ENCODE measurements around the gene LDB2. TPM values are rescaled to one million over a fixed set of nuclear protein-coding genes. Genes with fewer than 3 reads are reported as not detected.

Gene LDB2
- total RNA-seq, 1 experiment from 2014 or later = not detected

- intact Hi-C loops (cut with micrococcal nuclease; ENCODE audit: unreplicated experiment) = no loop called here
- Mint-ChIP-seq H3K4me1 (ENCODE audit: low read depth, unreplicated experiment) (no peaks in the 10 kb centered on the region), H3K9me3 (ENCODE audit: low read depth, unreplicated experiment) (no peaks in the 10 kb centered on the region), H3K4me3 (ENCODE audit: low read depth, unreplicated experiment) (no peak overlapping the region), H3K36me3 (ENCODE audit: insufficient read depth, unreplicated experiment) (no peaks in the 10 kb centered on the region), H3K27ac (ENCODE audit: unreplicated experiment) (no peak overlapping the region), H3K27me3 (ENCODE audit: unreplicated experiment) (no peaks in the 10 kb centered on the region)
- TF ChIP-seq CTCF (IDR thresholded peaks at IDR 0.05; ENCODE audit: unreplicated experiment) = no peak
- CTCF ChIA-PET = no interaction called here
- no peak for DNase-seq
- no TSS peak for BruUV-seq (replicated peaks)
These were observed 89.4 kb downstream of the LDB2 start for GRCh38 chr4:16809064-16809463.

- DNase-seq = no peak
- TF ChIP-seq CTCF (IDR thresholded peaks at IDR 0.05; ENCODE audit: unreplicated experiment) = no peak
- H3K27ac Mint-ChIP-seq (ENCODE audit: unreplicated experiment) = no peak overlapping the region
- BruUV-seq (replicated peaks) = no TSS peak
- H3K27me3 Mint-ChIP-seq (ENCODE audit: unreplicated experiment) = no peaks in the 10 kb centered on the region
- CTCF ChIA-PET = interaction anchor here (0.6 kb wide), 1 partner anchor 1920 kb away, joined by 4 read pairs; no protein-coding TSS in a partner anchor
- no peaks in the 10 kb centered on the region for H3K36me3 Mint-ChIP-seq (ENCODE audit: insufficient read depth, unreplicated experiment)
- no peak overlapping the region for H3K4me3 Mint-ChIP-seq (ENCODE audit: low read depth, unreplicated experiment)
- H3K9me3 Mint-ChIP-seq (ENCODE audit: low read depth, unreplicated experiment) = no peaks in the 10 kb centered on the region
- intact Hi-C loops (cut with micrococcal nuclease; ENCODE audit: unreplicated experiment) = no loop called here
- H3K4me1 Mint-ChIP-seq (ENCODE audit: low read depth, unreplicated experiment) = no peaks in the 10 kb centered on the region
These were observed 91.1 kb downstream of the LDB2 start for GRCh38 chr4:16807355-16807754.

- no peak for TF ChIP-seq CTCF (IDR thresholded peaks at IDR 0.05; ENCODE audit: unreplicated experiment)
- Mint-ChIP-seq H3K27me3 (ENCODE audit: unreplicated experiment) (no peaks in the 10 kb centered on the region), H3K36me3 (ENCODE audit: insufficient read depth, unreplicated experiment) (no peaks in the 10 kb centered on the region), H3K9me3 (ENCODE audit: low read depth, unreplicated experiment) (no peaks in the 10 kb centered on the region), H3K4me3 (ENCODE audit: low read depth, unreplicated experiment) (no peak overlapping the region), H3K4me1 (ENCODE audit: low read depth, unreplicated experiment) (no peaks in the 10 kb centered on the region), H3K27ac (ENCODE audit: unreplicated experiment) (no peak overlapping the region)
- CTCF ChIA-PET = interaction anchor here (0.6 kb wide), 1 partner anchor 9 kb away, joined by 4 read pairs; no protein-coding TSS in a partner anchor
- DNase-seq = no peak
- intact Hi-C loops (cut with micrococcal nuclease; ENCODE audit: unreplicated experiment) = no loop called here
- no TSS peak for BruUV-seq (replicated peaks)
These were observed 93.9 kb downstream of the LDB2 start for GRCh38 chr4:16804581-16804980.

GRCh38 chr4:16802044-16802443, 96.4 kb downstream of the LDB2 start:
- Mint-ChIP-seq H3K4me1 (ENCODE audit: low read depth, unreplicated experiment) (no peaks in the 10 kb centered on the region), H3K9me3 (ENCODE audit: low read depth, unreplicated experiment) (no peaks in the 10 kb centered on the region), H3K36me3 (ENCODE audit: insufficient read depth, unreplicated experiment) (no peaks in the 10 kb centered on the region), H3K27me3 (ENCODE audit: unreplicated experiment) (no peaks in the 10 kb centered on the region), H3K27ac (ENCODE audit: unreplicated experiment) (no peak overlapping the region), H3K4me3 (ENCODE audit: low read depth, unreplicated experiment) (no peak overlapping the region)
- intact Hi-C loops (cut with micrococcal nuclease; ENCODE audit: unreplicated experiment) = no loop called here
- BruUV-seq (replicated peaks) = no TSS peak
- CTCF ChIA-PET = no interaction called here
- TF ChIP-seq CTCF (IDR thresholded peaks at IDR 0.05; ENCODE audit: unreplicated experiment) = no peak
- no peak for DNase-seq

Data from Calu3 (cell line).